ENCODE results near the gene DGAT2. TPM values are rescaled to one million over a fixed set of nuclear protein-coding genes. Genes with fewer than 3 reads are reported as not detected.
A peak's percentile ranks its signal among the peaks of the same experiment; 100 is the strongest.

Gene DGAT2
- polyA plus RNA-seq, 1 donor (not counting 4 experiments of a cell fraction or from before 2014, with no cell fraction given), result 1.8 TPM

GRCh38 chr11:75815345-75816168 is 47.0 kb downstream of the DGAT2 start:
- Histone ChIP-seq H3K79me2 (ENCODE audit: control insufficient read depth, insufficient read depth, low read length) (peaks cover 36% of the 10 kb centered on the region), H4K20me1 (ENCODE audit: control insufficient read depth, extremely low read depth, insufficient read depth, low read length) (no peaks in the 10 kb centered on the region), H3K4me1 (ENCODE audit: control insufficient read depth, extremely low read depth, insufficient read depth, low read length) (peaks cover 32% of the 10 kb centered on the region), H3K9me1 (ENCODE audit: control insufficient read depth, extremely low read depth, insufficient read depth, low read length) (peaks cover 3% of the 10 kb centered on the region), H3K9ac (ENCODE audit: control insufficient read depth, extremely low read depth, insufficient read depth, low read length) (peak overlapping the region; percentile 92), H3K36me3 (ENCODE audit: control insufficient read depth in 2 of 2, extremely low read depth in 1 of 2, insufficient read depth in 2 of 2, low read length in 2 of 2) (no peaks in the 10 kb centered on the region), H3K27ac (ENCODE audit: control insufficient read depth, insufficient read depth, low read length) (peak overlapping the region; percentile 87), H3K4me3 (ENCODE audit: control insufficient read depth in 2 of 3, extremely low read depth in 1 of 3, insufficient read depth in 2 of 3, low read depth in 1 of 3, low read length in 3 of 3) (peak overlapping the region; percentile 70 to 92 (median 90)), H2AFZ (ENCODE audit: control insufficient read depth, low read length) (peak overlapping the region; percentile 69), H3K4me2 (ENCODE audit: control insufficient read depth, extremely low read depth, insufficient read depth, low read depth, low read length) (peak overlapping the region; percentile 92), H3K27me3 (ENCODE audit: control insufficient read depth, extremely low read depth, insufficient read depth, low read length) (no peaks in the 10 kb centered on the region), H3K9me3 (ENCODE audit: control insufficient read depth, low read depth, low read length) (no peaks in the 10 kb centered on the region)
- TF ChIP-seq CTCF (optimal IDR thresholded peaks at IDR 0.05 in 1 of 3, IDR thresholded peaks at IDR 0.05 in 1 of 3, conservative IDR thresholded peaks at IDR 0.05 in 1 of 3; ENCODE audit: extremely low read depth in 1 of 3, insufficient read depth in 2 of 3, low read length in 3 of 3) (no peak), EZH2 (IDR thresholded peaks at IDR 0.05; ENCODE audit: low read length) (no peak)
- FAIRE-seq, result no peak
- no peak for DNase-seq (ENCODE audit: low read depth, low spot score)
- dilution Hi-C loops (cut with MboI; ENCODE audit: extremely low pct_ligation_motif_present, low sequenced_read_pairs), result no loop called here

- Histone ChIP-seq H3K79me2 (ENCODE audit: control insufficient read depth, insufficient read depth, low read length) (peaks cover 44% of the 10 kb centered on the region), H3K27ac (ENCODE audit: control insufficient read depth, insufficient read depth, low read length) (no peak overlapping the region), H3K4me1 (ENCODE audit: control insufficient read depth, extremely low read depth, insufficient read depth, low read length) (peaks cover 32% of the 10 kb centered on the region), H3K4me2 (ENCODE audit: control insufficient read depth, extremely low read depth, insufficient read depth, low read depth, low read length) (peak overlapping the region; percentile 92), H3K36me3 (ENCODE audit: control insufficient read depth in 2 of 2, extremely low read depth in 1 of 2, insufficient read depth in 2 of 2, low read length in 2 of 2) (no peaks in the 10 kb centered on the region), H3K9me3 (ENCODE audit: control insufficient read depth, low read depth, low read length) (no peaks in the 10 kb centered on the region), H3K9ac (ENCODE audit: control insufficient read depth, extremely low read depth, insufficient read depth, low read length) (peak overlapping the region; percentile 92), H3K27me3 (ENCODE audit: control insufficient read depth, extremely low read depth, insufficient read depth, low read length) (no peaks in the 10 kb centered on the region), H2AFZ (ENCODE audit: control insufficient read depth, low read length) (no peak overlapping the region), H3K9me1 (ENCODE audit: control insufficient read depth, extremely low read depth, insufficient read depth, low read length) (peaks cover 3% of the 10 kb centered on the region), H4K20me1 (ENCODE audit: control insufficient read depth, extremely low read depth, insufficient read depth, low read length) (no peaks in the 10 kb centered on the region), H3K4me3 (ENCODE audit: control insufficient read depth in 2 of 3, extremely low read depth in 1 of 3, insufficient read depth in 2 of 3, low read depth in 1 of 3, low read length in 3 of 3) (peak overlapping the region; percentile 70 to 92 (median 90))
- dilution Hi-C loops (cut with MboI; ENCODE audit: extremely low pct_ligation_motif_present, low sequenced_read_pairs), result no loop called here
- FAIRE-seq (no peak), DNase-seq (ENCODE audit: low read depth, low spot score) (no peak)
- no peak for TF ChIP-seq EZH2 (IDR thresholded peaks at IDR 0.05; ENCODE audit: low read length)
- TF ChIP-seq CTCF (optimal IDR thresholded peaks at IDR 0.05 in 1 of 3, IDR thresholded peaks at IDR 0.05 in 1 of 3, conservative IDR thresholded peaks at IDR 0.05 in 1 of 3; ENCODE audit: extremely low read depth in 1 of 3, insufficient read depth in 2 of 3, low read length in 3 of 3), result no peak
These were observed 48.1 kb downstream of the DGAT2 start for GRCh38 chr11:75816561-75817239.
